CD4-positive, alpha-beta T cell treated with Interleukin-15 for 1 hour (primary cell): ENCODE results near the gene ADGRA3.

Experiments used
- DNase-seq: peaks from one replicate; pipeline ENCODE4 v3.0.0-alpha.2; 2020

The ADGRA3 gene

DNA sequence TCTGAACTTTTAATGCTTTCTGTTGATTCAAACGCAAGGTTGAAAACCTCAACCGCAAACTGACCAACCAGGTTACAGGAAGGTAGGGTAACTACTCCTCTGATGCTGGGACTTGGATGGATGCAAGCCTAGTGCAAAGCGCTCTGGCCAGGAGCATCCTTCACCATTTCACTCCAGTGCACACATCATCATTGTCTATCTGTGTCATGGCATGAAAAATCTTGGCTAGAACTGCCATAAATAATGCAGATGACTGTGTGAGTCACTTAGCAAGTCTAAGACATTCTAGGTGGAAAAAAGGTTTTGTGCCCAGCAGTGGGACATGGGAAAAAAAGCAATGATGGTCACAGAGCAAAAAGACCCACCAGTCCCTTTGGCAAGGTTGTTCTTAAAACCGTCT lies 10.9 kb downstream of the ADGRA3 start:
- no peak for DNase-seq

GRCh38 chr4:22504447-22504846 lies 11.4 kb downstream of the ADGRA3 start:
- DNase-seq = no peak

DNA sequence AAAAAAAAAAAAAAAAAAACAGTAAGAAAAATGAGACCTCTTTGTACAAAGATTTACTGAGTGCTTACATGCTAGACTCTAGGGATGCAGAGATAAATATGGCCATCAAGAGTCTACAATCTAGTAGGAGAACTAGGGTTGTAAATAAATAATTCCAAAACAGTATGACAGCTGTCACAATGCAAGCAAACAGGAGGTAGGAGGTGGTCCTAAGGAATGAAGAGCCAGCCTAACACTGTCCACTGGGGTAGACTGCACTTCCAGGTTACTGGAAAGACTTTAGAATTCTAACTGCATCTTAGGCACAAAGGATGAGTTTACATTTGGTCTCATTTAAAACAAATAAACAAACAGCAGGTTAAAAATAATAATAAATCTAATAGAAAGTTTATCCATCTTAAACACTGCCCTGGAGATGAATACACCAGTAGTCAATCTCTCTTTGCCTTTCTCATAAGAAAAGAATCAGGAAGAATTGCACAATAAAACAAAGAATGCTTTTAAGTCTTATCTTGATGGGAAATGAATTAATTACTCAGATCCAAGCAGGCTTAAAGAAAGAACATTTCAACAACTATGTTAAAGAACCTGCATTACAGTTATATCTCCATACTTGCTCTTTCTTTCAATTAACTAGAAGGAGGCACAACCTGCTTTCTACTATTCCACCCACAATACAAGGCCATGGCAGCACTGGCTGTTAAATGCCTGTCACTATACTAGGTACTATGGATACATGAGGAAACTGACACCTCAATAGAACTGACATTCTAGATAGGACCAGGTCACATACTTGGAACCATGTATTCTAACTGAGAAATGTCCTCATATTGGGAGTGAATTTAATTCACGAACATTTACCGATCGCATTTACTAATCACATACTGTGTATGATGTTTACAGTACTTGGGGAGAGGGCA lies 12.7 kb downstream of the ADGRA3 start:
- DNase-seq = no peak

DNA sequence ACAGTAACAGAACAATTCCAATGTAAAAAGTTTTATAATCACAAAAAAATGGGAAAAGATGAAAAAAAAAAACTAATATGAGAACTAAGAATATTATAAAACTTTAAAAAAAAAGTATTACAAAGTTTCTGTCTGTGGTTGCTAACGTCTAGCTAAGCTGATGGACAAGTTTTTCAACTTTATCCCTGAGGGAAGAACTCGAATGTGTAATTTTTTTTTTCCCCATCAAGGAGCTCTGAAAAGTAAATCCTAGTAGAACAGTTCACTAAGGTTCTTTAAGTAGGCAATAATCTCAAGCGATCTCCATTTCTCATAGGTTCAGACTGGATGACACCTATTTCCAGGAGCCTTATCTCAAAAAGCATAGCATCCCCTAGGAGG lies 14.2 kb downstream of the ADGRA3 start:
- DNase-seq = no peak

DNA sequence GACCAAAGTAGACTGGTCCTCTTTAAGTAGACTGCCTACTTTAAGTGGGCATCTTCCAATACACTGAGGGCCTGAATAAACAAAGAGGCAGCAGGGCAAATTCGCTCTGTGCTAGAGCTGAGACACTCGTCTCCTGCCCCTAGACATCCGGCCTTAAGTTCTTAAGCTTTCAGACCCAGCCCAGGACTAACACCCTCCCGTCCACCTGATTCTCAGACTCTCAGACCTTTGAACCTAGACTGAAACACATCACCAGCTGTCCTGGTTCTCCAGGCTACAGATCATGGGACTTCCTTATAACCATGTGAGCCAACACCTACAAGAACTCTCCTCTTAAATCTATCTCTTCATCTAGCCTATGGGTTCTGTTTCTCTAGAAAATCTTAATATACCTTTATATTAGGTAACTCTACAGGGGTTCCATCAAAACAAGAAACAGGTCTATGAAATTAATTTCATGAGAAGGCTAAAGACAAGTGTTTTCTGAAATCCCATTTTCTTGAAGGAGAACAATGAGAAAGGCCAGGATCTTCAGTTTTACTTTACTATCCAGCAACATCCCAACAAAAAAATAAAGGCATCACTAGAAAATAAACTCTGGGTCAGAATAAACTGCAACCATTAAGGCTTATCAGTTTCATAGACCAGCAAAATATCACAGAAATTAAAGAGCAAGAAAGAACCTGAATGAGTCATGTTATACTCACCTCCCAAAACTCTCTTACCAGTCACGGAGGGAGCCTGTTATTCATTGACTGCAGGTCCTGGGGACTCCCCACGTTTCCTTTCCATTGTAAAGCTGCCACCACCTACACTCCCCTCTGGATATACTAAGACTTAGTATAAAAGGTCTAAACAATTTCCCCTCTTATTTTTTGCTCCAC lies 14.8 kb downstream of the ADGRA3 start:
- no peak for DNase-seq

- DNase-seq = no peak
Measured at GRCh38 chr4:22500128-22500611, 15.7 kb downstream of the ADGRA3 start.

- DNase-seq = no peak
Measured at GRCh38 chr4:22498866-22499265, 17.0 kb downstream of the ADGRA3 start.

- DNase-seq = no peak
Measured at GRCh38 chr4:22496165-22496813, 19.6 kb downstream of the ADGRA3 start.

- no peak for DNase-seq
Measured at GRCh38 chr4:22493523-22493922, 22.3 kb downstream of the ADGRA3 start.

- no peak for DNase-seq
Measured at GRCh38 chr4:22492987-22493386, 22.9 kb downstream of the ADGRA3 start.

GRCh38 chr4:22491939-22492338 lies 23.9 kb downstream of the ADGRA3 start:
- no peak for DNase-seq

DNA sequence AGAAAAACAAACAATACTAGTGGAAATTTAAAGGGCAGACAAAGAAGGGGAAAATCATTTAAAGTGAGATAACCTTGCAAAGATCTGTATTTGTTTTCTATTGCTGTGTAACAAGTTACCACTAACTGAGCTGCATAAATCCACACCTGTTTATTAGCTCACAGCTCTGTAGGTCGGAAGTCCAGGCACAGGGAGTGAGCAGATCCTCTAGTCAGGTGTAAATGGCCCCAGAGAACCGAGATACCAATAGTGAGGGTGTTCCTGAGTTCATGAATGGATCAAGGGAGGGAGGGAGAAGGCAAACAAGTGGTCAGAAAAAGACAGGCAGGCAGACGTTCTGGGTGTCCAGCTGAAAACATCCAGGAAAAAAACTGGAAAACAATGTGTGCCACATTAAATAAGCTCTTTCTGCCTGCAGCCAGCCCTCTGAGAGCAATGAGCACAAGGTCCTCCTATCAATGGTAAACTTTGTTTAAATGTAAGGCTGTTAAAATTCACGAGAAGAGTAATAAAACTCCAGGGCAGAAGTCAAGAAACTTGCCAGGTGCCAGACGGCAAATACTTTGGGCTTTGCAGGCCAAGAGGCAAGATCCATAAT lies 25.0 kb downstream of the ADGRA3 start:
- DNase-seq = no peak

DNA sequence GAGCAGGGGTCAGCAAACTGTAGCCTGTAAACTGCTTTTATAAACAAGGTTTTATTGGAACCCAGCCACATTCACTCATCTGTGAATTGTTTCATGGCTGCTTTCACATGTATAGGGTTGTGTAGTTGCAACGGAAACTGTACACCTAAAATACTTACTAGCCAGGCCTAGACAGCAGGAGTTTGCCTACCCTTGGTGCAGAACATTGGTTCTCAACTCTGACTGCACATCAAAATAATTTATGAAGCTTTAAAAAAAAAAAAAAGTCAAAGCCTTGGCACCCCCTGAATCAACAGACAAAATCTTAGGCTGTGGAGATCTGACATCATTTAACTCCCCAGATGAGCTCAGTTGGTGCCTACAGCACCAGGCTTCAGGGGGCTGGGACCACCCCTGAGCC lies 27.8 kb downstream of the ADGRA3 start:
- DNase-seq = no peak

GRCh38 chr4:22487328-22487727 lies 28.5 kb downstream of the ADGRA3 start:
- no peak for DNase-seq

- DNase-seq = no peak
Measured at GRCh38 chr4:22486276-22486675, 29.6 kb downstream of the ADGRA3 start.

DNA sequence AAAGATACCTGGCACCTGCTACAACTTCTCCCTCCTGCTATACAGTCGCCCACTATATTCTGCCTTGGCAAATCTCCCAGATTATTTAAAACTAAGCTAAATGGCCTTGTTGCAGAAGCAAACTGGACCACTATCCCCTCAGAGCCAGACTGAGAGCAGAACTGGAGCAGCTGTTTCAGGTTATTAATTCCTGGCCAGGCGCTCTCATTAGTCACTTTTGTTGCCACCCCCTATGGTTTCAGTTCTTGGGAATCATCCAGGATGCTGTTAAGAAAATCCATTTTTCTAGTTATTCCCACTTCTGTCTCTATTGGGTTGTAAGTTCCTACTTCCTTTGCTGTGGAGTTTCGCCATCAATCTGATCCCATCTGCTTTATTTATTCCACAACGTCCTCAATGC lies 30.1 kb downstream of the ADGRA3 start:
- no peak for DNase-seq

DNA sequence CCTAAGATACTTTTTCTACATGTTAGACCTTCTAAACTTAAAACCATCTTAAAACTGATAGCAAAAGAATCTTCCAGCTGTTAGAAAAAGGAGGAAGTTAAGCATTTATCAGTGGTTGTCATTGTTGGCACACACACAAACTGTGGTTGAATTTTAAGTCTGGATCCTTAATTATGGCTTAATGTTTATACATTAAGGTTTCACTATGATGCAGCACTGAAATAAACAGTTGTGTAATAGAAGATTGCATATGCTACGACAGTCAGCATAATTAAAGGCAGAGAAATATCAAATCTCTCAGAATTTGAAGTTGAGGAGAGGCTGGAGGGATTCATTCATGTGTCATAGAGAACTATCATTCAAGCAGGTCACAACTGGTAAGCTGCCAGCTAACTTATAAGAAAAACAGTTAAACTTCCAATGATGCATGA lies 32.3 kb downstream of the ADGRA3 start:
- DNase-seq = no peak

- no peak for DNase-seq
Measured at GRCh38 chr4:22482250-22483127, 33.4 kb downstream of the ADGRA3 start.

- DNase-seq = no peak
Measured at GRCh38 chr4:22480675-22481327, 35.1 kb downstream of the ADGRA3 start.

DNA sequence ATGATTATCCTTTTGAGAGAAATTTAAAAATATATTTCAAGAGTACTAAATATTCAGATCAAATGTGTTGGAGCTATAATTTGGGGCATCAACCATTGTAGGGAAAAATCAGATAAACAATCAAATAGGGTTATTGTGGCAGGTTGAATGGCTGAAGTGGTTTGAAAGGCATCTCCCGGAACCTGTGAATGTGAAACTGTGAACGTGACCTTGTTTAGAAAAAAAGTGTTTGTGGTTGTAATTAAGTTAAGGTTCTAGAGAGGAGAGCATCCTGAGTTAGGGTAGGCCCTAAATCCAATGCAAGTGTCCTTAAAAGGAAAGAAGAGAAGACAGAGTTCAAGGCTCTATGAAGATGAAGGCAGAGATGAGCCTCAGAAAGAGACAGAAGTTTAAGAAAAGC lies 37.4 kb downstream of the ADGRA3 start:
- no peak for DNase-seq

- DNase-seq = no peak
Measured at GRCh38 chr4:22477813-22478182, 38.1 kb downstream of the ADGRA3 start.
